HepG2 (cell line): ENCODE data around the gene UBL7. TPM values are rescaled to one million over a fixed set of nuclear protein-coding genes. Genes with fewer than 3 reads are reported as not detected.
A peak's percentile ranks its signal among the peaks of the same experiment; 100 is the strongest.

Experiments
- DNMT1 ChIP-seq: sonication (generic); formaldehyde crosslinking; IDR thresholded peaks from 2 replicates; pipeline ENCODE4 v1.5.1; 2020; ENCODE audit warnings: mild to moderate bottlenecking, missing genetic modification reagents
- NPAS2 ChIP-seq: sonication (generic); formaldehyde crosslinking; IDR thresholded peaks from 2 replicates; pipeline ENCODE4 v1.8.0; 2022; ENCODE audit warnings: mild to moderate bottlenecking, missing genetic modification reagents, borderline replicate concordance
- ZNF280D ChIP-seq: sonication (generic); formaldehyde crosslinking; IDR thresholded peaks from 2 replicates; pipeline ENCODE4 v1.5.1; 2020; ENCODE audit warnings: mild to moderate bottlenecking, missing genetic modification reagents
- ZNF749 ChIP-seq: sonication (generic); formaldehyde crosslinking; IDR thresholded peaks from 2 replicates; pipeline ENCODE4 v1.8.0; 2022; ENCODE audit warnings: mild to moderate bottlenecking, missing genetic modification reagents, moderate library complexity, borderline replicate concordance
- polyA plus RNA-seq, 8 experiments: library from polyadenylated mRNA; depleted of rRNA in 3 of 8; stranded (reverse) in 7 of 8; unstranded in 1 of 8; fragments of >200 nt; fragmentation: Illumina TruSeq in 4 of 8; extraction: Trizol in 4 of 8; gene quantifications; 2 replicates each; pipeline versions ENCODE4 v1.2.1 to v1.2.3, GENCODE V29; 2011 to 2016; ENCODE audit warnings: low read depth in 4 of 8, missing spikeins in 1 of 8, mixed read lengths in 1 of 8; ENCODE audit not compliant: insufficient read depth in 1 of 8
- total RNA-seq, 5 experiments: library from RNA; depleted of rRNA; stranded (reverse); fragments of >200 nt; fragmentation: Illumina TruSeq; extraction: Trizol; gene quantifications; 2 replicates each; pipeline ENCODE4 v1.2.3, GENCODE V29; 2016; ENCODE audit warnings: low read depth in 1 of 5
- TF ChIP-seq, protein P1 (sequence below): IDR thresholded peaks from 2 replicates; pipeline ENCODE4 v1.6.1; 2016; ENCODE audit warnings: missing genetic modification reagents, missing compliant biosample characterization
- TF ChIP-seq, protein P2 (sequence below): IDR thresholded peaks from 2 replicates; pipeline ENCODE4 v1.6.1; 2018; ENCODE audit warnings: missing genetic modification reagents, mild to moderate bottlenecking, missing compliant biosample characterization

UBL7 gene
- total and polyA plus RNA-seq, 2 of the 13 experiments (the other 11 are each of a cell fraction or from before 2014, with no cell fraction given): 55.0 to 63.5 TPM

DNA sequence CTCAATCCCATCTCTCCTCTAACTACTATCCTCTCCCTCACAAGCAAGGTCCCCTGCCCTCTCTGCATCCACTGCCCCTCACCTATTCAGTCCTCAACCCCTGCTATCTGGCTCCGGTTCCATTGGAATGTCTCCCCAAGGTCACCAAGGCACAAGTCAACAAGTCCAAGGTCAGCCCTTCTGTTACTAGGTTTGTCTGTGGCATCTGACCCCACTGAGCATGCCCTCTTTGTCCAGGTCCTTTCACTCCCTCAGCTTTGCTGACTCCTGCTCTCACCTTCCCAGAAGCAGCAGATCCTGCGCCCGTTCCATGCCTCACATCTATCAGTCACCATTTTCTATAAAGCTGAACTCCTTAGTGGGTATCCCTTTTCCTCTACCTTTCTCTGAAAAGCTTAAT lies 18.9 kb downstream of the UBL7 start (continued):
- TF ChIP-seq DNMT1: no peak
- no peak for TF ChIP-seq NPAS2 (CRISPR knock-in tag)
- TF ChIP-seq ZNF280D (CRISPR knock-in tag): no peak
- TF ChIP-seq, protein P1, sequence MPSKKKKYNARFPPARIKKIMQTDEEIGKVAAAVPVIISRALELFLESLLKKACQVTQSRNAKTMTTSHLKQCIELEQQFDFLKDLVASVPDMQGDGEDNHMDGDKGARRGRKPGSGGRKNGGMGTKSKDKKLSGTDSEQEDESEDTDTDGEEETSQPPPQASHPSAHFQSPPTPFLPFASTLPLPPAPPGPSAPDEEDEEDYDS (CRISPR knock-in tag): peak; percentile 66; the same call in 1 of the 2 replicates
- TF ChIP-seq ZNF749 (CRISPR knock-in tag): no peak
- TF ChIP-seq, protein P2, sequence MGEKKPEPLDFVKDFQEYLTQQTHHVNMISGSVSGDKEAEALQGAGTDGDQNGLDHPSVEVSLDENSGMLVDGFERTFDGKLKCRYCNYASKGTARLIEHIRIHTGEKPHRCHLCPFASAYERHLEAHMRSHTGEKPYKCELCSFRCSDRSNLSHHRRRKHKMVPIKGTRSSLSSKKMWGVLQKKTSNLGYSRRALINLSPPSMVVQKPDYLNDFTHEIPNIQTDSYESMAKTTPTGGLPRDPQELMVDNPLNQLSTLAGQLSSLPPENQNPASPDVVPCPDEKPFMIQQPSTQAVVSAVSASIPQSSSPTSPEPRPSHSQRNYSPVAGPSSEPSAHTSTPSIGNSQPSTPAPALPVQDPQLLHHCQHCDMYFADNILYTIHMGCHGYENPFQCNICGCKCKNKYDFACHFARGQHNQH: peak; percentile 60; the same call in 1 of the 2 replicates
